ENCODE measurements around the gene EXOC4.

EXOC4 gene

GRCh38 chr7:134018306-134018705 is 765.4 kb downstream of the EXOC4 start:
- no peaks in the 10 kb centered on the region for H3K9me3 ChIP-seq (ENCODE audit: low read depth, low read length)
- TF ChIP-seq POLR2AphosphoS5 (IDR thresholded peaks at IDR 0.05; ENCODE audit: borderline replicate concordance, low read depth, low read length): no peak
- TF ChIP-seq EZH2 (IDR thresholded peaks at IDR 0.05): no peak
- no peak for TF ChIP-seq FOXP2 (optimal IDR thresholded peaks at IDR 0.05; ENCODE audit: control extremely low read depth, extremely low read length, insufficient read depth)
- no peak overlapping the region for H3K27ac ChIP-seq
- H3K9ac ChIP-seq (ENCODE audit: insufficient read length): no peak overlapping the region
- no peak overlapping the region for H3K4me3 ChIP-seq
- H3K36me3 ChIP-seq (ENCODE audit: insufficient read depth, low read length): no peaks in the 10 kb centered on the region
- DNase-seq (ENCODE audit: low read depth, low spot score): no peak

GRCh38 chr7:134019251-134019650 is 766.4 kb downstream of the EXOC4 start:
- no peaks in the 10 kb centered on the region for H3K36me3 ChIP-seq (ENCODE audit: insufficient read depth, low read length)
- no peak overlapping the region for H3K9ac ChIP-seq (ENCODE audit: insufficient read length)
- H3K27ac ChIP-seq: no peak overlapping the region
- no peaks in the 10 kb centered on the region for H3K9me3 ChIP-seq (ENCODE audit: low read depth, low read length)
- no peak overlapping the region for H3K4me3 ChIP-seq
- DNase-seq (ENCODE audit: low read depth, low spot score): no peak
- no peak for TF ChIP-seq FOXP2 (optimal IDR thresholded peaks at IDR 0.05; ENCODE audit: control extremely low read depth, extremely low read length, insufficient read depth)
- no peak for TF ChIP-seq EZH2 (IDR thresholded peaks at IDR 0.05)
- no peak for TF ChIP-seq POLR2AphosphoS5 (IDR thresholded peaks at IDR 0.05; ENCODE audit: borderline replicate concordance, low read depth, low read length)

DNA sequence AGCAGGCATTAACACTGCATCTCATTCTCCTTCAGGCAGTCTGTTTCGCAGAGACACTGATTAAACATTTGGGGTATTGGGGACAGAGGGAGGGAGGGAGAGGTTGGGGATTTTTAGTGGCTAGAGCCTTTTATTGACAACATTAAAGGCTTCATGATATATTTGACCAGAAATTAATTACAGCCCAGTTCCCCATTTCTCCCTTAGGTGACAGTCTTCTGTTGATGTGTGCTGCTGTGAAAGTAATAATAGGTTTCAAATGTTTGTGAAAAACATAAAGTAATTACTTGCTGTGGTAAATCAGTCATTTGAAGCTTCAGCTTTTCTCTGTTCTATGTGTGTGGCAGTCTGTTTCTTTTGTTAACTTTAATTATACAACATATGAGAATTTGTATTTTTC is 769.0 kb downstream of the EXOC4 start:
- H3K9ac ChIP-seq (ENCODE audit: insufficient read length): no peak overlapping the region
- H3K27ac ChIP-seq: no peak overlapping the region
- H3K4me3 ChIP-seq: no peak overlapping the region
- TF ChIP-seq POLR2AphosphoS5 (IDR thresholded peaks at IDR 0.05; ENCODE audit: borderline replicate concordance, low read depth, low read length): no peak
- no peak for TF ChIP-seq FOXP2 (optimal IDR thresholded peaks at IDR 0.05; ENCODE audit: control extremely low read depth, extremely low read length, insufficient read depth)
- no peak for DNase-seq (ENCODE audit: low read depth, low spot score)
- H3K36me3 ChIP-seq (ENCODE audit: insufficient read depth, low read length): no peaks in the 10 kb centered on the region
- H3K9me3 ChIP-seq (ENCODE audit: low read depth, low read length): no peaks in the 10 kb centered on the region

GRCh38 chr7:134022286-134022911 is 769.5 kb downstream of the EXOC4 start:
- H3K36me3 ChIP-seq (ENCODE audit: insufficient read depth, low read length): no peaks in the 10 kb centered on the region
- H3K4me3 ChIP-seq: no peak overlapping the region
- H3K9ac ChIP-seq (ENCODE audit: insufficient read length): no peak overlapping the region
- H3K27ac ChIP-seq: no peak overlapping the region
- no peak for DNase-seq (ENCODE audit: low read depth, low spot score)
- TF ChIP-seq FOXP2 (optimal IDR thresholded peaks at IDR 0.05; ENCODE audit: control extremely low read depth, extremely low read length, insufficient read depth) (no peak), POLR2AphosphoS5 (IDR thresholded peaks at IDR 0.05; ENCODE audit: borderline replicate concordance, low read depth, low read length) (no peak), EZH2 (IDR thresholded peaks at IDR 0.05) (no peak)
- no peaks in the 10 kb centered on the region for H3K9me3 ChIP-seq (ENCODE audit: low read depth, low read length)

DNA sequence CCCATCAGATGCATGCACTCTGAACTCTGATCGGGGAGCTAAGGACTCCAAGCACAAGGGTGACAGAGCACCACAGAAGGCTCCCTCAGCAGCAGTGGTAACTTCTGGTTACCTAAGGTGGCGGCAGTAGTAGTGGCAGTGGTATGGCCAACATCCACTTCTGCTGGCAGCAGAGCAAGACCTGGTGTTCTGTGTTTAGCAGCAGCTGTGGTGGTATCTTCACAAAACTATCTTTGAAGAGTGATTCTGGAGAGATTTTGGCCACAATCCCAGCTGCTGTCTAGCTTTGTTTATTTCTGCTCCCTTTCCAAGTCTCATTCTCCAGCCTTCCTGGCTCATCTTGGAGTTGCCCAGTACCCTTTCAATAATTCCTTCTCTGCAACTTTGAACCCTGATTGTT is 771.9 kb downstream of the EXOC4 start:
- Histone ChIP-seq H3K9ac (ENCODE audit: insufficient read length) (no peak overlapping the region), H3K4me3 (no peak overlapping the region), H3K9me3 (ENCODE audit: low read depth, low read length) (no peaks in the 10 kb centered on the region), H3K27ac (no peak overlapping the region), H3K36me3 (ENCODE audit: insufficient read depth, low read length) (no peaks in the 10 kb centered on the region)
- no peak for DNase-seq (ENCODE audit: low read depth, low spot score)
- no peak for TF ChIP-seq POLR2AphosphoS5 (IDR thresholded peaks at IDR 0.05; ENCODE audit: borderline replicate concordance, low read depth, low read length)
- TF ChIP-seq EZH2 (IDR thresholded peaks at IDR 0.05): no peak
- no peak for TF ChIP-seq FOXP2 (optimal IDR thresholded peaks at IDR 0.05; ENCODE audit: control extremely low read depth, extremely low read length, insufficient read depth)

- TF ChIP-seq EZH2 (IDR thresholded peaks at IDR 0.05) (no peak), POLR2AphosphoS5 (IDR thresholded peaks at IDR 0.05; ENCODE audit: borderline replicate concordance, low read depth, low read length) (no peak), FOXP2 (optimal IDR thresholded peaks at IDR 0.05; ENCODE audit: control extremely low read depth, extremely low read length, insufficient read depth) (no peak)
- H3K36me3 ChIP-seq (ENCODE audit: insufficient read depth, low read length): no peaks in the 10 kb centered on the region
- H3K9me3 ChIP-seq (ENCODE audit: low read depth, low read length): no peaks in the 10 kb centered on the region
- H3K9ac ChIP-seq (ENCODE audit: insufficient read length): no peak overlapping the region
- no peak overlapping the region for H3K27ac ChIP-seq
- DNase-seq (ENCODE audit: low read depth, low spot score): no peak
- H3K4me3 ChIP-seq: no peak overlapping the region
Measured at GRCh38 chr7:134028853-134029252, 776.0 kb downstream of the EXOC4 start.

GRCh38 chr7:134029743-134030142 is 776.9 kb downstream of the EXOC4 start:
- no peak for TF ChIP-seq POLR2AphosphoS5 (IDR thresholded peaks at IDR 0.05; ENCODE audit: borderline replicate concordance, low read depth, low read length)
- TF ChIP-seq FOXP2 (optimal IDR thresholded peaks at IDR 0.05; ENCODE audit: control extremely low read depth, extremely low read length, insufficient read depth): no peak
- TF ChIP-seq EZH2 (IDR thresholded peaks at IDR 0.05): no peak
- Histone ChIP-seq H3K4me3 (no peak overlapping the region), H3K9me3 (ENCODE audit: low read depth, low read length) (no peaks in the 10 kb centered on the region), H3K27ac (no peak overlapping the region), H3K9ac (ENCODE audit: insufficient read length) (no peak overlapping the region), H3K36me3 (ENCODE audit: insufficient read depth, low read length) (no peaks in the 10 kb centered on the region)
- DNase-seq (ENCODE audit: low read depth, low spot score): no peak

GRCh38 chr7:134030460-134030865 is 777.6 kb downstream of the EXOC4 start:
- Histone ChIP-seq H3K27ac (no peak overlapping the region), H3K9me3 (ENCODE audit: low read depth, low read length) (no peaks in the 10 kb centered on the region), H3K9ac (ENCODE audit: insufficient read length) (no peak overlapping the region), H3K36me3 (ENCODE audit: insufficient read depth, low read length) (no peaks in the 10 kb centered on the region), H3K4me3 (no peak overlapping the region)
- no peak for TF ChIP-seq POLR2AphosphoS5 (IDR thresholded peaks at IDR 0.05; ENCODE audit: borderline replicate concordance, low read depth, low read length)
- TF ChIP-seq FOXP2 (optimal IDR thresholded peaks at IDR 0.05; ENCODE audit: control extremely low read depth, extremely low read length, insufficient read depth): no peak
- TF ChIP-seq EZH2 (IDR thresholded peaks at IDR 0.05): no peak
- DNase-seq (ENCODE audit: low read depth, low spot score): no peak

Data from SK-N-MC (cell line).